Hepatocyte (in vitro differentiated cells): ENCODE results near the gene HOXD4. TPM values are rescaled to one million over a fixed set of nuclear protein-coding genes. Genes with fewer than 3 reads are reported as not detected.

Experiments
- DNase-seq: peaks from one replicate; pipeline ENCODE4 v3.0.0-alpha.2; 2016; ENCODE audit warnings: low spot score
- H2AFZ ChIP-seq: fragments of 200-600 bp; sonication (generic); 2 replicates; pipeline ENCODE4 v1.6.0; 2016; ENCODE audit warnings: antibody characterized with exemption, mild to moderate bottlenecking
- H3K27ac ChIP-seq: fragments of 200-600 bp; sonication (generic); 2 replicates; pipeline ENCODE4 v1.5.1; 2016; ENCODE audit warnings: mild to moderate bottlenecking
- H3K27me3 ChIP-seq: fragments of 200-600 bp; sonication (generic); 2 replicates; pipeline ENCODE4 v1.6.1; 2016
- H3K36me3 ChIP-seq: fragments of 200-600 bp; sonication (generic); replicated peaks from 2 replicates; pipeline ENCODE4 v1.5.1; 2016; ENCODE audit warnings: low read depth; ENCODE audit not compliant: insufficient read depth
- H3K4me1 ChIP-seq: fragments of 200-600 bp; sonication (generic); 2 replicates; pipeline ENCODE4 v1.5.1; 2016; ENCODE audit warnings: mild to moderate bottlenecking, moderate library complexity; ENCODE audit not compliant: insufficient read depth
- H3K4me2 ChIP-seq: fragments of 200-600 bp; sonication (generic); 2 replicates; pipeline ENCODE4 v1.6.0; 2016
- H3K4me3 ChIP-seq: fragments of 200-600 bp; sonication (generic); 2 replicates; pipeline ENCODE4 v1.5.1; 2016; ENCODE audit warnings: mild to moderate bottlenecking
- H3K79me2 ChIP-seq: fragments of 200-600 bp; sonication (generic); 2 replicates; pipeline ENCODE4 v1.6.0; 2017; ENCODE audit warnings: mild to moderate bottlenecking
- H3K9me2 ChIP-seq: fragments of 200-600 bp; sonication (generic); replicated peaks from 2 replicates; pipeline ENCODE4 v1.6.0; 2017; ENCODE audit warnings: mild to moderate bottlenecking; ENCODE audit not compliant: insufficient read depth
- H3K9me3 ChIP-seq: fragments of 200-600 bp; sonication (generic); 2 replicates; pipeline ENCODE4 v1.5.1; 2016; ENCODE audit warnings: low read depth, mild to moderate bottlenecking
- H4K20me1 ChIP-seq: fragments of 200-600 bp; sonication (generic); 2 replicates; pipeline ENCODE4 v1.6.0; 2016; ENCODE audit warnings: mild to moderate bottlenecking; ENCODE audit not compliant: insufficient read depth, poor library complexity, severe bottlenecking
- EZH2 ChIP-seq: fragments of 200-600 bp; sonication (generic); IDR thresholded peaks from 2 replicates; pipeline ENCODE4 v1.6.1; 2016; ENCODE audit warnings: antibody characterized with exemption, mild to moderate bottlenecking, borderline replicate concordance
- EZH2phosphoT487 ChIP-seq: fragments of 200-600 bp; sonication (generic); IDR thresholded peaks from one replicate; pipeline ENCODE4 v1.6.1; 2018; ENCODE audit warnings: antibody characterized with exemption, mild to moderate bottlenecking, low read depth, moderate library complexity; ENCODE audit not compliant: unreplicated experiment, severe bottlenecking
- WGBS: methylation state at CpG from one replicate; pipeline ENCODE4 v1.1.6; 2016; ENCODE audit warnings: low lambda C conversion rate; ENCODE audit errors: missing lambda C conversion rate; 5-methylcytosine and 5-hydroxymethylcytosine counted together
- polyA plus RNA-seq: library from polyadenylated mRNA; unstranded; fragments of >200 nt; fragmentation: Nextera tagmentation; extraction: Ambion mirVana; gene quantifications from 2 replicates; pipeline ENCODE4 v1.2.1, GENCODE V29; 2016
- total RNA-seq: library from RNA; depleted of rRNA; stranded (reverse); fragments of >200 nt; gene quantifications from 2 replicates; pipeline ENCODE4 v1.2.3, GENCODE V29; 2014
- TF ChIP-seq, protein P1 (sequence below): fragments of 200-600 bp; sonication (generic); IDR thresholded peaks from 2 replicates; pipeline ENCODE4 v1.5.1; 2016; ENCODE audit warnings: antibody characterized with exemption, mild to moderate bottlenecking; ENCODE audit not compliant: poor library complexity

Gene HOXD4
- total and polyA plus RNA-seq, 2 experiments from 2014 or later, result 0.70 TPM; not detected in 1

DNA sequence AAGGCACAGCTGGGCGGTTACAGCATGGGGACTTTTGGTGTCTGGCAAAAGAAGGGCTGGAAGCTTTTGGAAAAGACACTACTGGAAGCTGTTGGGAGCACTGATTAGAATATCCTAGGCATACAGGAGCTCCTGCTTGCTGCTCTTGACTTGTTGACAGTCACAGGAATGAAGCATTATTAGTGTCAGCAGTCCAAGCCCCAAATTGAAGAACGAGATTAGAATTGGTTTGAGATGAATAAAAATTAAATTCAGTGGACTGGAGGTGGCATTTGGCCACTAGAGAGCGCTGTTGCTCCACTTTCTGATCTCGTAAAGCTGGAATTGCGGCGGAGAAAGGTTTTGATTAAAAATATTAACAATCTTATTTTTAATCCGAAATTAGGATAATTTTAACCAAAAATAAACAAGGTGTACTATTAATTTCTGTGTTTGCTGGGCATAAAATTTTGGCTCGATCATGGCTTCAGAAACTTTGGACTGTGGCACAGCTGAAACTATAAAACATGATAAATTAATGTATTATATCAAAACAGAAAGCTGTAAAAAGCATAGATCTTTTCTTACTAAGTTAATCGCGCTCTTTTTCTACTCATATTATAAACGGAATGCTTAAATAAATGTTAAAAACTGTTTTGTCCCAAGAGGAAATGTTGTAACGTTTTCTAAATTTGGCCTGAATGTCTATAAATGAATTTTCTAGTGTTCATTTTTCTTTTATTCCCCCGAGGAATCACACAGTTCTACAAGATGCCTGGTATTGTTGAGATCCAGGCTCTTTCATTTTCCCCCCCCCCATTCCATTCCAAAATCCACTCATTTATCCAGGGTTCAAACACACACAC lies 24.2 kb upstream of the HOXD4 start:
- Histone ChIP-seq H4K20me1 (no peaks in the 10 kb centered on the region), H3K9me3 (no peaks in the 10 kb centered on the region), H3K36me3 (no peaks in the 10 kb centered on the region), H3K79me2 (no peaks in the 10 kb centered on the region), H3K4me3 (no peak overlapping the region), H2AFZ (no peak overlapping the region), H3K27ac (no peak overlapping the region), H3K4me2 (no peak overlapping the region), H3K9me2 (no peaks in the 10 kb centered on the region), H3K27me3 (peaks cover 91% of the 10 kb centered on the region), H3K4me1 (peaks cover 26% of the 10 kb centered on the region)
- TF ChIP-seq, protein P1, sequence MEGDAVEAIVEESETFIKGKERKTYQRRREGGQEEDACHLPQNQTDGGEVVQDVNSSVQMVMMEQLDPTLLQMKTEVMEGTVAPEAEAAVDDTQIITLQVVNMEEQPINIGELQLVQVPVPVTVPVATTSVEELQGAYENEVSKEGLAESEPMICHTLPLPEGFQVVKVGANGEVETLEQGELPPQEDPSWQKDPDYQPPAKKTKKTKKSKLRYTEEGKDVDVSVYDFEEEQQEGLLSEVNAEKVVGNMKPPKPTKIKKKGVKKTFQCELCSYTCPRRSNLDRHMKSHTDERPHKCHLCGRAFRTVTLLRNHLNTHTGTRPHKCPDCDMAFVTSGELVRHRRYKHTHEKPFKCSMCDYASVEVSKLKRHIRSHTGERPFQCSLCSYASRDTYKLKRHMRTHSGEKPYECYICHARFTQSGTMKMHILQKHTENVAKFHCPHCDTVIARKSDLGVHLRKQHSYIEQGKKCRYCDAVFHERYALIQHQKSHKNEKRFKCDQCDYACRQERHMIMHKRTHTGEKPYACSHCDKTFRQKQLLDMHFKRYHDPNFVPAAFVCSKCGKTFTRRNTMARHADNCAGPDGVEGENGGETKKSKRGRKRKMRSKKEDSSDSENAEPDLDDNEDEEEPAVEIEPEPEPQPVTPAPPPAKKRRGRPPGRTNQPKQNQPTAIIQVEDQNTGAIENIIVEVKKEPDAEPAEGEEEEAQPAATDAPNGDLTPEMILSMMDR, result peak; percentile 93
- no peak for TF ChIP-seq EZH2phosphoT487
- 10% methylated on average over 13 of the region's 13 CpGs for whole genome bisulfite sequencing
- peak; percentile 80 for DNase-seq

- Histone ChIP-seq H3K4me2 (no peak overlapping the region), H4K20me1 (no peaks in the 10 kb centered on the region), H3K4me1 (peaks cover 21% of the 10 kb centered on the region), H3K4me3 (no peak overlapping the region), H3K9me3 (no peaks in the 10 kb centered on the region), H3K36me3 (no peaks in the 10 kb centered on the region), H3K9me2 (no peaks in the 10 kb centered on the region), H3K79me2 (no peaks in the 10 kb centered on the region), H2AFZ (no peak overlapping the region), H3K27ac (no peak overlapping the region), H3K27me3 (peaks cover 91% of the 10 kb centered on the region)
- 48% methylated on average over 4 of the region's 4 CpGs for WGBS
- DNase-seq, result no peak
- no peak for TF ChIP-seq EZH2phosphoT487
- TF ChIP-seq, protein P1, result no peak
- no peak for TF ChIP-seq EZH2
Observed at GRCh38 chr2:176127774-176128072, 23.6 kb upstream of the HOXD4 start.

- Histone ChIP-seq H3K4me3 (peak overlapping the region; percentile 56), H2AFZ (peak overlapping the region; percentile 55), H3K36me3 (no peaks in the 10 kb centered on the region), H3K27me3 (peaks cover 91% of the 10 kb centered on the region), H4K20me1 (no peaks in the 10 kb centered on the region), H3K4me2 (peak overlapping the region; percentile 91), H3K4me1 (peaks cover 14% of the 10 kb centered on the region), H3K27ac (no peak overlapping the region), H3K9me2 (no peaks in the 10 kb centered on the region), H3K9me3 (no peaks in the 10 kb centered on the region), H3K79me2 (no peaks in the 10 kb centered on the region)
- WGBS, result 12% methylated on average over 49 of the region's 49 CpGs
- DNase-seq, result no peak
- TF ChIP-seq, protein P1, result no peak
- no peak for TF ChIP-seq EZH2phosphoT487
- TF ChIP-seq EZH2, result no peak
Observed at GRCh38 chr2:176128172-176128981, 23.0 kb upstream of the HOXD4 start.
